ENCODE data around the gene PKNOX1. TPM values are rescaled to one million over a fixed set of nuclear protein-coding genes. Genes with fewer than 3 reads are reported as not detected.

The PKNOX1 gene
- total and polyA plus RNA-seq, 9 of the 15 experiments (the other 6 are each of a cell fraction or from before 2014, with no cell fraction given) = 8.8 to 25.9 (median 13.2) TPM

DNA sequence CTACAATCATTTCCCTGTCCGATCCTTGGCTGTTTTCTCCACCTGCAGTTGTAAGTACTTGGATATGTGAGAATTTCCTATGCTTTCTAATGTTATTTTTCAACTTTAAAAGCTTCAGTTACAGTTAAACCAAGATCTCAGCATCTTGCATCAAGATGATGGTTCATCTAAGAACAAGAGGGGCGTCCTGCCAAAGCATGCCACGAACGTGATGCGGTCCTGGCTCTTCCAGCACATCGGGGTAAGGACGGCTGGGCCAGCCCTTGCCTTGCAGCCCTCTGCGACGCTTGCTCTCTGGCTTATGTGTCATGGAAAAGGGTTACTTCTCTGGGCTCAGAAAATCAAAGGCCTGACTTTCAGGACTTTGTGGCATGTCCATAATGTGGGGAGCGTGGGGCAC, 46.8 kb downstream of the PKNOX1 start:
- Histone ChIP-seq H3K4me2 (ENCODE audit: insufficient read depth, low read length) (no peak overlapping the region), H3K4me3 (no peak overlapping the region), H3K36me3 (ENCODE audit: control insufficient read depth, insufficient read depth, low read length) (peaks cover 47% of the 10 kb centered on the region; the same call in 2 of the 3 replicates), H3K4me1 (replicated peaks in 1 of 2; ENCODE audit: control insufficient read depth in 2 of 2, insufficient read depth in 2 of 2, low read length in 2 of 2) (no peaks in the 10 kb centered on the region), H2AFZ (ENCODE audit: low read depth, low read length) (no peak overlapping the region), H3K9me3 (replicated peaks; ENCODE audit: control insufficient read depth, insufficient read depth, low read depth, low read length) (no peaks in the 10 kb centered on the region), H3K79me2 (ENCODE audit: control insufficient read depth, insufficient read depth, low read length) (no peaks in the 10 kb centered on the region), H4K20me1 (replicated peaks; ENCODE audit: control insufficient read depth, insufficient read depth, low read length) (no peaks in the 10 kb centered on the region), H3K9me1 (ENCODE audit: control insufficient read depth, insufficient read depth, low read length) (no peaks in the 10 kb centered on the region), H3K27me3 (ENCODE audit: control insufficient read depth in 2 of 2, insufficient read depth in 2 of 2, low read length in 2 of 2) (no peaks in the 10 kb centered on the region), H3K27ac (ENCODE audit: extremely low read depth, low read depth, low read length) (no peak overlapping the region), H3K9ac (ENCODE audit: insufficient read depth in 1 of 2, low read depth in 2 of 2, low read length in 2 of 2) (no peak overlapping the region; a peak in 1 of 4 replicates)
- intact Hi-C loops (cut with micrococcal nuclease) (no loop called here), in situ Hi-C loops (cut with MboI) (no loop called here)
- ChIA-PET POLR2A (no interaction called here), CTCF (ENCODE audit: low intra/inter-chr PET ratio) (no interaction called here)
- no peak for TF ChIP-seq NFE2L1 (tag; IDR thresholded peaks at IDR 0.05; ENCODE audit: borderline replicate concordance, low read depth)
- TF ChIP-seq NBN (IDR thresholded peaks at IDR 0.05; ENCODE audit: low read depth) = no peak
- TF ChIP-seq DMBX1 (CRISPR knock-in tag; IDR thresholded peaks at IDR 0.05; ENCODE audit: borderline replicate concordance) = no peak
- TF ChIP-seq BHLHE40 (IDR thresholded peaks at IDR 0.05; ENCODE audit: low read length) = no peak
- no peak for TF ChIP-seq POLR2H (tag; IDR thresholded peaks at IDR 0.05; ENCODE audit: low read depth)
- no peak for FAIRE-seq
- ATAC-seq = no peak
- no TSS peak for BruUV-seq (replicated peaks)
- WGBS (ENCODE audit: insufficient coverage, low coverage, missing lambda C conversion rate) = 76% methylated on average over 10 of the region's 10 CpGs
- DNase-seq (ENCODE audit: extremely low read depth in 1 of 4, low spot score in 3 of 4) = no peak

All from K562 (cell line).